Stimulated activated CD8-positive, alpha-beta memory T cell treated with anti-CD3 and anti-CD28 coated beads, Interleukin-4, amount 100 ng/mL, for 4 hours (primary cell): ENCODE results near the gene SHROOM3.

Experiments
- DNase-seq, 2 donors: peaks; one replicate each; pipeline ENCODE4 v3.0.0-alpha.2; 2020; ENCODE audit warnings: low read depth in 2 of 2, low spot score in 1 of 2

SHROOM3 gene

DNA sequence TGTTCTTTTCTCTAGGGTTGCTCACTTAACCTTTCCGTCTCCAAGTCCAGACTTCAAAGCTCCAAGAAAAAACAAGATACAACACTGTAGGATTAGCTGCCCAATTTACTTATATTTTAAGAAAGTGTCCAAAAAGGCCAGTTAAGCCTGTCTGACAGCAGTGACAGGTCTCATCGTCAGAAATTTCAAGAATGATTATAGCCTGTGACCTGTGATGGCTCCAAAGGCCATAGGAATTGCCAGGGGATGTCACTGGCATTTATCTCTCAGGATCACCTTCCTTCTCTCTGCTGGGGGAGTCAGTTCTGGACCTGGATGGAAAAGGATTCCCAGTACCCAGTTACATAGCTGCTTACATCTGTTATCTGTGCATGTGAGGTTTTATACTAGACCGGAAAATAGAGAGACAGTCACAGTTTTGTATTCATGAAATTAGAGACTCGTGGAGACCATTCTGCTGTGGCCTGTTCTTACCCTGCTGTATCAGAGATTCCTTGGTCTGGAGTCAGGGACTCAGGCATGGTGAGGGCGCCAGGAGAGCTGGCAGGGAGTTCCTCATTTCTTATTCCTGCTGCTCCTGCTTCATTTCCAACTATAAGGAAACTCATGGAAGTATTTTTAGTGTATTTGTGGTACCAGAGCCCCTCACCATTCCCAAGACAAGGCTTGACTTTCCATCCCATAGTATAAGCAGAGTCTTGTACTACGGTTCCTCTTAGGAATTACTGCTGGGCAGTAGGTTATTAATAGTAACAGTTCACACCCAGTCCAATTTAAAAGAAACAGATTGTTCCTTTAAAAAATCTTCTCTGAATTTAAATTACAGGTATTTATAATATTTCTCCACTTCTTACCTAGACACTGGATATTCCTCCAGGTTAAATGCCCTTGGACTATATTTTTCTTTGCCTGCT lies 220.8 kb downstream of the SHROOM3 start:
- no peak for DNase-seq

DNA sequence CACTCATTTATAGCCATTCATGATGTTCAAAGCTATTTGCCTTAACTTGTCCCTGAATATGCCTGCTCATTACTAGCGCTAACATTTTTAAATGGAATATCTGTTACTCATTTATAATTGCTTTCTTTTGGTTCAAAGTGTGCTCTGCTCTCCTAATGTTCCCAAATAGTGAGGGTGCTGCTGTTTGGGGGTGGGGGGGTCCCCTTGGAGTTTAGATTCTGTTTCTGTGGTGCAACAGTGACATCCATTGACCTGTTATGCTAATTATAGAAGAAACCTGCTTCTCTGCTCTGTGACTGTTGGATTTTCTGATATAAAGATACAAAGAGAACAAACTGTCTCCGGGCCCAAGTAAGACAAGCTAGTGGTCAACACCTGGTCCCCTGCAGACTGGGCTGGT lies 222.4 kb downstream of the SHROOM3 start:
- DNase-seq: no peak

- no peak for DNase-seq
These were observed 223.4 kb downstream of the SHROOM3 start for GRCh38 chr4:76658231-76659102.

GRCh38 chr4:76659103-76659490 lies 224.1 kb downstream of the SHROOM3 start:
- DNase-seq: no peak

DNA sequence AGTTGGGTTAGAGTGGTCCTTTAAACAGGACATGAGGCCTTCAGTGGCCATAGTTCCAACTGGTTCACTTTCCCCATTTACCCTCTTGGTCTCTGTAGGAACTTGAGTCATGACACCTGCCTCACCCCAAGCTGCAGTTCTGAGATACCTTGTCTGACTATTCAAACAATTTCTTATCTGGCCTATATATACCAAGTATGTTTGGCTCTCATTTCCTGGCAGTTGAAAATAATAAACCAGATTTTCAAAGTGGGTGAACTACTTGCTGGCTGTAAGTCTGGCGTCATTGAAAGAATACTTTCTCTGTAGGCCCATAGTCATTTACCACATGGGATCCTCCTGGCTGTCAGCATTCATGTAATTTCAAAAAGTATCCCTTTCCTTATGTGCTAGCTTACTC lies 228.8 kb downstream of the SHROOM3 start:
- no peak for DNase-seq

- no peak for DNase-seq
These were observed 230.1 kb downstream of the SHROOM3 start for GRCh38 chr4:76665153-76665552.

DNA sequence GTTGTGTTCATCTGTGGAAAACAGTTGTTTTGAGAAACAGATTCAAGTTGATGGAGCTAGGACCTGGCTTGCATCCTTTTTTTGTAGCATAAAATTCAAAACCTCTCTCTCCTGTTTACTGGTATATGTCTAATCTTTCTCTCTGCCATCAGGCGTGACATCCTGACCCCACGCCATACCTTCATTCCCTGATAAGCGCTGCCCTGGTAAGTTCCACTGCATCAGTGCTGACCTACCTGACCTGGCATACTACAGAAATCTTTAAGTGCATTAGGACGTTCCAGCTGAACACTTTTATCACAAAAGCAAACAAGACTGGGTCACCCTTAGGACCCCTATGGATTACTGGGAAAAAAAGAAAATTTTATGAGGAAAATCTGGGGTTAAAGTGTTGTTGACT lies 230.7 kb downstream of the SHROOM3 start:
- DNase-seq: no peak

DNA sequence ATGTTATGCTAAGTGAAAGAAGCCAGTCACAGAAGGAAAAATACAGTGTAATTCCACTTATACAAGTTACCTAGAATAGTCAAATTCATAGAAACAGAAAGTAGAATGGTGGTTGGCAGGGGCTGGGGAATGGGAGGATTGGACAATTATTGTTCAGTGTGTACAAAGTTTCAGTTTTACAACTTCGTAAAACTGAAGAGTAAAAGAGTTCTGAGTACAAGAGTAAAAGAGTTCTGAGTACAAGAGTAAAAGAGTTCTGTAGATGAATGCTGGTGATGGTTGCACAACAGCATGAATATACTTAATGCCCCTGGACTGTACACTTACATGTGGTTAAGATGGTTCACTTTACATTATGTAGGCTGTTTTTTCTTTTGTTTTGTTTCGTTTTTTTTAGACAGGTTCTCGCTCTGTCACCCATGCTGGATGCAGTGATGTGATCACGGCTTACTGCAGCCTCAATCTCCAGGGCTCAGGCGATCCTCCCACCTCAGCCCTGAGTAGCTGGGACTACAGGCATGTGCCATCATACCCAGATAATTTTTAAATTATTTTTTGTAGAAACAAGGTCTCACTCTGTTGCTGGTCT lies 232.0 kb downstream of the SHROOM3 start:
- DNase-seq: no peak

- DNase-seq: no peak
These were observed 235.6 kb downstream of the SHROOM3 start for GRCh38 chr4:76670631-76671030.

GRCh38 chr4:76673362-76673761 lies 238.3 kb downstream of the SHROOM3 start:
- no peak for DNase-seq

DNA sequence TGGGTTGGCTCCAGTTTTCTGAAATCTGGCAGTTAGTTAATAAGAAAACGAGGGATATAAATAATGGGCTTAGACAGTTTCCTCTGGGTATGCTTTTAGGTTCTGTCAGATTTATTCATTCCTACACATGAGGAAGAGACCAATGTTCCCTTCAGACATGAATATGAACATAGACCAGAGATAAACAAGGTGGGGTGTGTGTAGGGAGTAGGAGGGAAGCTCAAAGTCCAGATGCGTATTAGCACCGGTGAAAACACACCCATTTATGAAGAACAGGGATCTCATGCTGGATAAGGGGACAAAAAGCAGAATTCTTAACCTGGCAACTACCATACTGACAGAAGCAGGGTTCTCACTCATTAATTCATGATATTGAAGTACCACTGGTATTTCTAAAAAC lies 240.0 kb downstream of the SHROOM3 start:
- no peak for DNase-seq

GRCh38 chr4:76677571-76678326 lies 242.7 kb downstream of the SHROOM3 start:
- no peak for DNase-seq

DNA sequence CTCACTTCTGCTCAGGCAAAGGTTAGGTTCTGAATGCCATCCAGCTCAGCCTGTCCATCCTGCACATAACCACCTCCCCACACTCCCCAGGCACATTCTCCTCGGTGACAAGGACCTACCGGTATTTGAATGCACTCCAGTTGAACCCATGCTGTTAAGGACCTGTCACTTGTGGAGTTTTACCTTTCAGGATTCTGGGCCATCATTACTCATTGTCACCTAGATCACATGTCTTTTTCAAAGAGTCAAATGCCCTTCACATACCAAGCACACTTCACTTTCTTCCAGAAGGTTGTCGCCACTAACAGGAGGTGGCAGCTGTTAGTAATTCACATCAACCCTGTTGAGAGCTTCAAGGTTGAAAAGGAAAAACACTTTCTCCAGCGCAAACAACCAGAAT lies 244.7 kb downstream of the SHROOM3 start:
- DNase-seq: no peak

DNA sequence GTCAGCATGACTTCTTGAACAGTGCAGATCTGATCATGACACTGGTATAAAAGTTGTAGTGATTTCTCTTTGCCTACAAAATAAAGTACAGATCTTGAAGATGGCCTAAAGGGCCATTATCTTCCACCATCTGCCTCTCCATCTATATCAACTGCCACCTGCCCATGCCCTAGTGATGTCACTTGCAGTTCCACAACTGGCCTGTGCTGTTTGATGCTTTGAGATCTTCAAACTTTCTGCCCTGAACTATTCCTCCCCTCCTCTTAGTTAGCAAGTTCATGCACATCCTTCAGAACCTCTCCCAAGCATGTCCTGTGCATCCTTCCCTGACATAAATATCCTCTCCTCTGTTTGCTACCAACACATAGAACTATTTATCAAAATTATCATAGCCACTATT lies 245.9 kb downstream of the SHROOM3 start:
- no peak for DNase-seq

DNA sequence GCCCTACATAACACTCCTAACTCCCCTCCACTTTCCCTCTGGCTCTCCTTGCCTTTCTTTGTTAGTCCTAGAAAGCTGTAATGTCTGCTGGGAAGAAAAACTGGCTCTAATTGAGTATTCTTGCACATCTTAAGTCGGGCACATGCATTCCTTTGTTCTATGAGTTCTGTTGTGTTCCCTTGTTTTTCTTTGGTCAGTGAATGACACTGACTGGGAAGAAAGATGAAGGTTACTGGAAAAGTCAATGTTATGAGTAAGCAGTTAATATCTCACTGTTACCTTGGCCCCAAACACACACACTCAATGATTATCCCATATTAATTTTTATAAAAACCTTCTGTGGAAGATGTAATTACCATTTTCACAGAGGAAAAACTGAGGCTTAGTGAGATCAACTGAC lies 247.0 kb downstream of the SHROOM3 start:
- DNase-seq: no peak

- no peak for DNase-seq
These were observed 248.1 kb downstream of the SHROOM3 start for GRCh38 chr4:76683144-76683543.

DNA sequence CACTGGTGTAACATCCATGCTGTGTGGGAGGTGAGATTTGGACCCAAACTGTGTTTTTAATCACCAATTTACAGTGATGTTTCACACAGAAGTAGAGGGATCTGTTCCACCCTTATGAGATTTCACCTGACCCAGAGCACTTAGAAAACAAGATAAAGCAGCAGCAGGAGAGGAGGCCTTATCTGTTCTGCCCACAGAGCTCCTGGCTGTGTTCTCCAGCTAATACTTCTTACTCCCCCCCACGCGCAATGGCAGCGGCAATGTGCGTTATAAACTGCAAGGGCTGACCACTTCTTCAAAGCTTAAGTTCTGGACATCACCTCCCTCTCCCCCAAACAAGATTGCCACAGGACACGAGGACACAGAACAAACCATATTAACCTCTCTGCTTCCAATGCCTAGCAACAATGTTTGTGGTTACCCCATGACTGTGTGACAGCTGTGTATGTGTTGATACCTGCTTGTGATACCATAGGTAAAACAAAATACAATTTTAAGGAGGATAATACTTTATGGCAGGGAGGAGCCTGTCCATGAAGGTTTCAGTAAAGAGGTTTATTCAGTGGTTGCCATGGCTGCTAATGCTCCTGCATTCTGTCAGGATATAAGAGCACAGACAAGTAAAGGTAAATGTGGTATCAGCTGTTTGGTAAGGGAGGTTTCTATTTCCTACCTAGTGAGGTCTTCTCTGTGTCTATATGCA lies 252.9 kb downstream of the SHROOM3 start:
- DNase-seq: no peak

- no peak for DNase-seq
These were observed 253.7 kb downstream of the SHROOM3 start for GRCh38 chr4:76688619-76689144.

DNA sequence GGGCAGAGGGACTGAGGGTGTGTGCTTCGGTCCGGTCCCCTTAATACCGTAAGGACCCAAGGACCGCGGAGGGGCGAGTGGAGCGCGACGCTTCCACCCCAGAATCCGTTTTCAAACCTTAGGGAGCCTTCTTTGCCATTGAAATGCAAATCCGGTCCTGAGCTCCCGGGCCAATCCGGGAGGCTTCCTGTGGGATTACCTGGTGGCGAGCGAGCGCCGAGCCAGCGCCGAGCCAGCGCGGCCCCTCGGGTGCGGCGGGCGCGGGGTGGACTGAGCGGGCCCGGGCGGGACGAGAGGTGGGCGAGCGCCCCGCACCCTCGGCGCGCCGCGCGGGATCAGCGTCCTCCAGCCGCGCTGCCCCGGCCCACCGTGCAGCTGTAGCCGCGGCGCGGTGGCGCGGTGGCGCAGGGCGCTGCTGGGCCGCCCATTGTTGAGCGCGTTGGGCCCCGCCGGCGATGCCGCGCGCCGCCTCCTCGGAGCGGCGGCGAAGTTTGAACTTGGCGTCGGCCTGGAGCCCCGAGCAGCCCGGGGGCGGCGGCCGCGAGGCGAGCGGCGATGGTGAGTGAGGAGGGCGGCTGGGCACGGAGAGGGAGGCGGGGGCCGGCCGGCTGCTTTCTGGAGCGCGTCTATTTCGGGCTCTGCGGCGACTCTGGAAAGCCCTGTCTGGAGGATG lies 254.3 kb downstream of the SHROOM3 start:
- DNase-seq: no peak
